Measurements from ENCODE around the gene ITPR1.

Gene ITPR1

GRCh38 chr3:4849739-4850138 is 356.6 kb downstream of the ITPR1 start:
- DNase-seq (ENCODE audit: extremely low spot score, insufficient read length, low read depth) (no peak), FAIRE-seq (no peak)

- DNase-seq (ENCODE audit: extremely low spot score, insufficient read length, low read depth) (no peak), FAIRE-seq (no peak)
Observed at GRCh38 chr3:4850211-4850927, 357.2 kb downstream of the ITPR1 start.

GRCh38 chr3:4850928-4851265 is 357.7 kb downstream of the ITPR1 start:
- DNase-seq (ENCODE audit: extremely low spot score, insufficient read length, low read depth) (no peak), FAIRE-seq (peak; percentile 94)

GRCh38 chr3:4852780-4853748 is 359.9 kb downstream of the ITPR1 start:
- DNase-seq (ENCODE audit: extremely low spot score, insufficient read length, low read depth) = no peak
- FAIRE-seq = no peak

- DNase-seq (ENCODE audit: extremely low spot score, insufficient read length, low read depth) (no peak), FAIRE-seq (no peak)
Observed at GRCh38 chr3:4853749-4854140, 360.6 kb downstream of the ITPR1 start.

GRCh38 chr3:4855676-4856075 is 362.5 kb downstream of the ITPR1 start:
- DNase-seq (ENCODE audit: extremely low spot score, insufficient read length, low read depth) (no peak), FAIRE-seq (no peak)

- FAIRE-seq = peak; percentile 59
- DNase-seq (ENCODE audit: extremely low spot score, insufficient read length, low read depth) = no peak
Observed at GRCh38 chr3:4856136-4856535, 363.0 kb downstream of the ITPR1 start.

GRCh38 chr3:4856564-4856963 is 363.4 kb downstream of the ITPR1 start:
- no peak for DNase-seq (ENCODE audit: extremely low spot score, insufficient read length, low read depth)
- no peak for FAIRE-seq

GRCh38 chr3:4856986-4857385 is 363.8 kb downstream of the ITPR1 start:
- FAIRE-seq = no peak
- DNase-seq (ENCODE audit: extremely low spot score, insufficient read length, low read depth) = no peak

- FAIRE-seq = no peak
- no peak for DNase-seq (ENCODE audit: extremely low spot score, insufficient read length, low read depth)
Observed at GRCh38 chr3:4859788-4860187, 366.6 kb downstream of the ITPR1 start.

GRCh38 chr3:4862973-4863372 is 369.8 kb downstream of the ITPR1 start:
- DNase-seq (ENCODE audit: extremely low spot score, insufficient read length, low read depth) (no peak), FAIRE-seq (no peak)

GRCh38 chr3:4864503-4864902 is 371.4 kb downstream of the ITPR1 start:
- DNase-seq (ENCODE audit: extremely low spot score, insufficient read length, low read depth) (no peak), FAIRE-seq (no peak)

- no peak for DNase-seq (ENCODE audit: extremely low spot score, insufficient read length, low read depth)
Observed at GRCh38 chr3:4865714-4866113, 372.6 kb downstream of the ITPR1 start.

GRCh38 chr3:4866866-4867265 is 373.7 kb downstream of the ITPR1 start:
- no peak for DNase-seq (ENCODE audit: extremely low spot score, insufficient read length, low read depth)
- FAIRE-seq = no peak

More at GRCh38 chr3:4865714-4866113, 372.6 kb downstream of the ITPR1 start:
- peak; percentile 26 for FAIRE-seq

GRCh38 chr3:4877173-4877787 is 384.1 kb downstream of the ITPR1 start:
- no peak for DNase-seq (ENCODE audit: extremely low spot score, insufficient read length, low read depth)
- FAIRE-seq = no peak

GRCh38 chr3:4880850-4881249 is 387.7 kb downstream of the ITPR1 start:
- FAIRE-seq = no peak
- no peak for DNase-seq (ENCODE audit: extremely low spot score, insufficient read length, low read depth)

- no peak for FAIRE-seq
- no peak for DNase-seq (ENCODE audit: extremely low spot score, insufficient read length, low read depth)
Observed at GRCh38 chr3:4882548-4882947, 389.4 kb downstream of the ITPR1 start.

- DNase-seq (ENCODE audit: extremely low spot score, insufficient read length, low read depth) (no peak), FAIRE-seq (no peak)
Observed at GRCh38 chr3:4883011-4883410, 389.9 kb downstream of the ITPR1 start.

- FAIRE-seq (no peak), DNase-seq (ENCODE audit: extremely low spot score, insufficient read length, low read depth) (no peak)
Observed at GRCh38 chr3:4884888-4885287, 391.7 kb downstream of the ITPR1 start.

GRCh38 chr3:4885316-4885715 is 392.2 kb downstream of the ITPR1 start:
- FAIRE-seq (no peak), DNase-seq (ENCODE audit: extremely low spot score, insufficient read length, low read depth) (no peak)

GRCh38 chr3:4886448-4886847 is 393.3 kb downstream of the ITPR1 start:
- FAIRE-seq = no peak
- DNase-seq (ENCODE audit: extremely low spot score, insufficient read length, low read depth) = no peak
